Measurements from ENCODE around the gene PTPA.
A peak's percentile ranks its signal among the peaks of the same experiment; 100 is the strongest.

PTPA gene

GRCh38 chr9:129175825-129176633 lies 64.8 kb downstream of the PTPA start (continued):
- TF ChIP-seq HOXD13 (CRISPR knock-in tag; IDR thresholded peaks at IDR 0.05; ENCODE audit: borderline replicate concordance) (no peak), ZBTB48 (tag by site-specific recombination; IDR thresholded peaks at IDR 0.05) (peak; percentile 99), KLF10 (tag by site-specific recombination; IDR thresholded peaks at IDR 0.05) (peak; percentile 53; the same call in 1 of the 2 replicates), ZNF223 (tag by site-specific recombination; IDR thresholded peaks at IDR 0.05) (no peak), ZNF48 (tag by site-specific recombination; IDR thresholded peaks at IDR 0.05) (no peak), ZNF274 (IDR thresholded peaks at IDR 0.05; ENCODE audit: low read length) (no peak), ZNF274 (tag by site-specific recombination; IDR thresholded peaks at IDR 0.05; ENCODE audit: borderline replicate concordance) (no peak), KLF1 (tag by site-specific recombination; IDR thresholded peaks at IDR 0.05) (peak; percentile 86), ZNF221 (tag by site-specific recombination; IDR thresholded peaks at IDR 0.05; ENCODE audit: borderline replicate concordance) (no peak), KLF16 (tag by site-specific recombination; IDR thresholded peaks at IDR 0.05) (peak; percentile 61; the same call in 1 of the 2 replicates), ZBTB44 (tag by site-specific recombination; IDR thresholded peaks at IDR 0.05) (peak; percentile 83), ZNF341 (tag by site-specific recombination; IDR thresholded peaks at IDR 0.05; ENCODE audit: low read depth) (peak; percentile 58), ZNF292 (tag by site-specific recombination; IDR thresholded peaks at IDR 0.05; ENCODE audit: borderline replicate concordance, low read depth) (no peak), ZNF692 (tag by site-specific recombination; IDR thresholded peaks at IDR 0.05) (0 out of 2 replicates have a peak, but pooled peaks have one; percentile 13), GLIS2 (tag by site-specific recombination; IDR thresholded peaks at IDR 0.05) (peak; percentile 52), ZSCAN30 (tag by site-specific recombination; IDR thresholded peaks at IDR 0.05) (0 out of 2 replicates have a peak, but pooled peaks have one; percentile 17), ZBTB7A (tag by site-specific recombination; IDR thresholded peaks at IDR 0.05; ENCODE audit: low read depth) (peak; percentile 95), INSM2 (tag by site-specific recombination; IDR thresholded peaks at IDR 0.05) (peak; percentile 70), ZBTB20 (tag by site-specific recombination; IDR thresholded peaks at IDR 0.05) (peak; percentile 85), ZEB2 (tag by site-specific recombination; IDR thresholded peaks at IDR 0.05) (peak; percentile 96), GFI1B (tag by site-specific recombination; IDR thresholded peaks at IDR 0.05) (no peak), SP2 (tag by site-specific recombination; IDR thresholded peaks at IDR 0.05) (peak; percentile 80), ZBTB8A (tag by site-specific recombination; IDR thresholded peaks at IDR 0.05) (peak; percentile 81), ZNF776 (tag by site-specific recombination; IDR thresholded peaks at IDR 0.05; ENCODE audit: borderline replicate concordance) (no peak), ZNF2 (tag by site-specific recombination; IDR thresholded peaks at IDR 0.05) (0 out of 2 replicates have a peak, but pooled peaks have one; percentile 30)
- TF ChIP-seq, protein P1, sequence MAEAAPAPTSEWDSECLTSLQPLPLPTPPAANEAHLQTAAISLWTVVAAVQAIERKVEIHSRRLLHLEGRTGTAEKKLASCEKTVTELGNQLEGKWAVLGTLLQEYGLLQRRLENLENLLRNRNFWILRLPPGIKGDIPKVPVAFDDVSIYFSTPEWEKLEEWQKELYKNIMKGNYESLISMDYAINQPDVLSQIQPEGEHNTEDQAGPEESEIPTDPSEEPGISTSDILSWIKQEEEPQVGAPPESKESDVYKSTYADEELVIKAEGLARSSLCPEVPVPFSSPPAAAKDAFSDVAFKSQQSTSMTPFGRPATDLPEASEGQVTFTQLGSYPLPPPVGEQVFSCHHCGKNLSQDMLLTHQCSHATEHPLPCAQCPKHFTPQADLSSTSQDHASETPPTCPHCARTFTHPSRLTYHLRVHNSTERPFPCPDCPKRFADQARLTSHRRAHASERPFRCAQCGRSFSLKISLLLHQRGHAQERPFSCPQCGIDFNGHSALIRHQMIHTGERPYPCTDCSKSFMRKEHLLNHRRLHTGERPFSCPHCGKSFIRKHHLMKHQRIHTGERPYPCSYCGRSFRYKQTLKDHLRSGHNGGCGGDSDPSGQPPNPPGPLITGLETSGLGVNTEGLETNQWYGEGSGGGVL (tag by site-specific recombination; IDR thresholded peaks at IDR 0.05) = peak; percentile 81
- TF ChIP-seq, protein P2, sequence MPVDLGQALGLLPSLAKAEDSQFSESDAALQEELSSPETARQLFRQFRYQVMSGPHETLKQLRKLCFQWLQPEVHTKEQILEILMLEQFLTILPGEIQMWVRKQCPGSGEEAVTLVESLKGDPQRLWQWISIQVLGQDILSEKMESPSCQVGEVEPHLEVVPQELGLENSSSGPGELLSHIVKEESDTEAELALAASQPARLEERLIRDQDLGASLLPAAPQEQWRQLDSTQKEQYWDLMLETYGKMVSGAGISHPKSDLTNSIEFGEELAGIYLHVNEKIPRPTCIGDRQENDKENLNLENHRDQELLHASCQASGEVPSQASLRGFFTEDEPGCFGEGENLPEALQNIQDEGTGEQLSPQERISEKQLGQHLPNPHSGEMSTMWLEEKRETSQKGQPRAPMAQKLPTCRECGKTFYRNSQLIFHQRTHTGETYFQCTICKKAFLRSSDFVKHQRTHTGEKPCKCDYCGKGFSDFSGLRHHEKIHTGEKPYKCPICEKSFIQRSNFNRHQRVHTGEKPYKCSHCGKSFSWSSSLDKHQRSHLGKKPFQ (tag by site-specific recombination; IDR thresholded peaks at IDR 0.05) = peak; percentile 24; the same call in 1 of the 2 replicates
- TF ChIP-seq, protein P3, sequence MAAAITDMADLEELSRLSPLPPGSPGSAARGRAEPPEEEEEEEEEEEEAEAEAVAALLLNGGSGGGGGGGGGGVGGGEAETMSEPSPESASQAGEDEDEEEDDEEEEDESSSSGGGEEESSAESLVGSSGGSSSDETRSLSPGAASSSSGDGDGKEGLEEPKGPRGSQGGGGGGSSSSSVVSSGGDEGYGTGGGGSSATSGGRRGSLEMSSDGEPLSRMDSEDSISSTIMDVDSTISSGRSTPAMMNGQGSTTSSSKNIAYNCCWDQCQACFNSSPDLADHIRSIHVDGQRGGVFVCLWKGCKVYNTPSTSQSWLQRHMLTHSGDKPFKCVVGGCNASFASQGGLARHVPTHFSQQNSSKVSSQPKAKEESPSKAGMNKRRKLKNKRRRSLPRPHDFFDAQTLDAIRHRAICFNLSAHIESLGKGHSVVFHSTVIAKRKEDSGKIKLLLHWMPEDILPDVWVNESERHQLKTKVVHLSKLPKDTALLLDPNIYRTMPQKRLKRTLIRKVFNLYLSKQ (tag by site-specific recombination; IDR thresholded peaks at IDR 0.05; ENCODE audit: borderline replicate concordance) = no peak
- TF ChIP-seq, protein P4, sequence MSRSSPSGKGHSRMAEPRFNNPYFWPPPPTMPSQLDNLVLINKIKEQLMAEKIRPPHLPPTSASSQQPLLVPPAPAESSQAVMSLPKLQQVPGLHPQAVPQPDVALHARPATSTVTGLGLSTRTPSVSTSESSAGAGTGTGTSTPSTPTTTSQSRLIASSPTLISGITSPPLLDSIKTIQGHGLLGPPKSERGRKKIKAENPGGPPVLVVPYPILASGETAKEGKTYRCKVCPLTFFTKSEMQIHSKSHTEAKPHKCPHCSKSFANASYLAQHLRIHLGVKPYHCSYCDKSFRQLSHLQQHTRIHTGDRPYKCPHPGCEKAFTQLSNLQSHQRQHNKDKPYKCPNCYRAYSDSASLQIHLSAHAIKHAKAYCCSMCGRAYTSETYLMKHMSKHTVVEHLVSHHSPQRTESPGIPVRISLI (tag by site-specific recombination; IDR thresholded peaks at IDR 0.05) = peak; percentile 79

Data from HEK293 (cell line).